A673 (cell line): ENCODE data around the gene TULP3. TPM values are rescaled to one million over a fixed set of nuclear protein-coding genes. Genes with fewer than 3 reads are reported as not detected.

Experiments
- BruUV-seq: library from RNA; stranded (reverse); fragments of 400-500 nt; replicated peaks from 2 replicates; lab custom pipeline; 2021; lab: Mats Ljungman, UMichigan
- CTCF ChIA-PET: fragments of 300-600 bp; sonication (Branson Sonifier 250); formaldehyde crosslinking; loops from one replicate; lab custom pipeline; 2022; ENCODE audit warnings: antibody characterized with exemption; lab: Charles Lee
- POLR2A ChIA-PET: fragments of 300-600 bp; sonication (Branson Sonifier 250); formaldehyde crosslinking; loops from one replicate; lab custom pipeline; 2022; ENCODE audit warnings: antibody characterized with exemption; ENCODE audit not compliant: low non-redundant PET; lab: Charles Lee
- DNase-seq: peaks from one replicate; pipeline ENCODE4 v3.0.0-alpha.2; 2015; ENCODE audit warnings: low spot score
- H3K27ac ChIP-seq: fragments of 200-600 bp; sonication (generic); 2 replicates; pipeline ENCODE4 v1.5.1; 2016; ENCODE audit warnings: mixed run types, low read depth, mild to moderate bottlenecking, mixed read lengths, antibody characterized with exemption, low read length; ENCODE audit not compliant: poor library complexity, severe bottlenecking
- H3K27me3 ChIP-seq: fragments of 200-600 bp; sonication (generic); replicated peaks from 2 replicates; pipeline ENCODE4 v1.6.1; 2017; ENCODE audit warnings: mixed run types, low read depth, mild to moderate bottlenecking, mixed read lengths, antibody characterized with exemption, low read length; ENCODE audit not compliant: insufficient read depth, poor library complexity
- H3K36me3 ChIP-seq: fragments of 200-600 bp; sonication (generic); 2 replicates; pipeline ENCODE4 v1.6.1; 2016; ENCODE audit warnings: mixed run types, mild to moderate bottlenecking, mixed read lengths, antibody characterized with exemption, low read length; ENCODE audit not compliant: insufficient read depth, poor library complexity, severe bottlenecking
- H3K4me1 ChIP-seq: fragments of 200-600 bp; sonication (generic); 2 replicates; pipeline ENCODE4 v1.6.1; 2017; ENCODE audit warnings: mixed run types, mild to moderate bottlenecking, mixed read lengths, antibody characterized with exemption, low read length; ENCODE audit not compliant: insufficient read depth, poor library complexity, severe bottlenecking
- H3K4me3 ChIP-seq: fragments of 200-600 bp; sonication (generic); 2 replicates; pipeline ENCODE4 v1.5.1; 2016; ENCODE audit warnings: low read depth, mixed run types, mild to moderate bottlenecking, mixed read lengths, low read length; ENCODE audit not compliant: poor library complexity, severe bottlenecking
- H3K9me3 ChIP-seq: fragments of 200-600 bp; sonication (generic); 2 replicates; pipeline ENCODE4 v1.6.1; 2016; ENCODE audit warnings: mixed run types, low read depth, mild to moderate bottlenecking, mixed read lengths, antibody characterized with exemption, low read length; ENCODE audit not compliant: poor library complexity, severe bottlenecking
- CTCF ChIP-seq: fragments of 300-800, 200-600 bp; sonication (generic); conservative IDR thresholded peaks from 2 replicates; pipeline ENCODE4 v1.5.1; 2017; ENCODE audit warnings: low read depth, mild to moderate bottlenecking, antibody characterized with exemption, low read length, moderate library complexity, mixed read lengths
- EZH2 ChIP-seq: fragments of 200-600 bp; sonication (generic); IDR thresholded peaks from 2 replicates; pipeline ENCODE4 v1.6.1; 2017; ENCODE audit warnings: borderline replicate concordance, low read depth, mild to moderate bottlenecking, mixed read lengths, antibody characterized with exemption, low read length; ENCODE audit not compliant: poor library complexity, severe bottlenecking
- intact Hi-C: fragments of 100-400 bp; cut with micrococcal nuclease; formaldehyde crosslinking; loops from one replicate; pipeline ENCODE4 v1.10.0; 2022; ENCODE audit not compliant: unreplicated experiment
- total RNA-seq: library from RNA; stranded (reverse); gene quantifications from 2 replicates; pipeline ENCODE4 v1.2.3, GENCODE V29; 2021

Gene TULP3
- total RNA-seq, 1 experiment from 2014 or later, result 48.1 TPM

GRCh38 chr12:2963154-2963759 lies 72.6 kb downstream of the TULP3 start:
- no peak for DNase-seq
- CTCF ChIA-PET, result no interaction called here
- no peak overlapping the region for H3K4me3 ChIP-seq
- POLR2A ChIA-PET, result no interaction called here
- no peaks in the 10 kb centered on the region for H3K36me3 ChIP-seq
- intact Hi-C loops, result no loop called here
- no TSS peak for BruUV-seq
- H3K4me1 ChIP-seq, result peaks cover 14% of the 10 kb centered on the region
- no peaks in the 10 kb centered on the region for H3K9me3 ChIP-seq
- H3K27ac ChIP-seq, result no peak overlapping the region
- no peaks in the 10 kb centered on the region for H3K27me3 ChIP-seq
- TF ChIP-seq EZH2 (no peak), CTCF (no peak)

GRCh38 chr12:2963760-2964292 lies 73.1 kb downstream of the TULP3 start:
- no peak for DNase-seq
- POLR2A ChIA-PET, result no interaction called here
- no peak overlapping the region for H3K27ac ChIP-seq
- peaks cover 10% of the 10 kb centered on the region for H3K4me1 ChIP-seq
- no peaks in the 10 kb centered on the region for H3K9me3 ChIP-seq
- peaks cover 4% of the 10 kb centered on the region for H3K36me3 ChIP-seq
- CTCF ChIA-PET, result no interaction called here
- TF ChIP-seq EZH2 (no peak), CTCF (no peak)
- H3K27me3 ChIP-seq, result no peaks in the 10 kb centered on the region
- no peak overlapping the region for H3K4me3 ChIP-seq
- intact Hi-C loops, result no loop called here
- BruUV-seq, result no TSS peak

- no TSS peak for BruUV-seq
- peaks cover 4% of the 10 kb centered on the region for H3K36me3 ChIP-seq
- POLR2A ChIA-PET, result no interaction called here
- H3K4me1 ChIP-seq, result no peaks in the 10 kb centered on the region
- intact Hi-C loops, result no loop called here
- no peak overlapping the region for H3K4me3 ChIP-seq
- no peaks in the 10 kb centered on the region for H3K27me3 ChIP-seq
- H3K27ac ChIP-seq, result no peak overlapping the region
- no peaks in the 10 kb centered on the region for H3K9me3 ChIP-seq
- TF ChIP-seq CTCF (no peak), EZH2 (no peak)
- no peak for DNase-seq
- CTCF ChIA-PET, result no interaction called here
These were observed 77.0 kb downstream of the TULP3 start for GRCh38 chr12:2967651-2968050.
